ENCODE measurements around the gene SH3D21. TPM values are rescaled to one million over a fixed set of nuclear protein-coding genes. Genes with fewer than 3 reads are reported as not detected.

Gene SH3D21
- 0.40 and 0.64 TPM in 2 replicates for total RNA-seq

GRCh38 chr1:36306210-36306901 is at the start of gene SH3D21:
Gene SH3D21 (plus strand): TSS chr1:36306368. CDS start chr1:36306421, 53 bp downstream.

GRCh38 chr1:36323636-36324352 is 17.6 kb downstream of the SH3D21 start, which contains the start of gene EVA1B:
Gene EVA1B (minus strand): TSS chr1:36323645. CDS start chr1:36323037, 608 bp downstream.

Other genes with a start within 250 kb of the SH3D21 start
- gene TEKT2, start 222.3 kb upstream of the SH3D21 start, total RNA-seq: 0.07 and 0.30 TPM in 2 replicates
- 84.1 and 88.7 TPM in 2 replicates for gene ADPRS, start 217.5 kb upstream of the SH3D21 start, total RNA-seq
- gene COL8A2, start 181.1 kb upstream of the SH3D21 start, total RNA-seq: 1.1 and 1.7 TPM in 2 replicates
- 124 and 150 TPM in 2 replicates for gene TRAPPC3, start 156.9 kb upstream of the SH3D21 start, total RNA-seq
- 192 and 213 TPM in 2 replicates for gene MAP7D1, start 150.2 kb upstream of the SH3D21 start, total RNA-seq
- gene THRAP3, start 81.9 kb upstream of the SH3D21 start, total RNA-seq: 84.9 and 89.9 TPM in 2 replicates
- 88.7 and 88.9 TPM in 2 replicates for gene EVA1B, start 17.3 kb downstream of the SH3D21 start, total RNA-seq
- gene STK40, start 79.6 kb downstream of the SH3D21 start, total RNA-seq: 24.8 and 31.7 TPM in 2 replicates
- 41.6 and 42.5 TPM in 2 replicates for gene LSM10, start 91.5 kb downstream of the SH3D21 start, total RNA-seq
- 4.5 and 8.4 TPM in 2 replicates for gene OSCP1, start 144.1 kb downstream of the SH3D21 start, total RNA-seq
- 96.5 and 120 TPM in 2 replicates for gene MRPS15, start 158.0 kb downstream of the SH3D21 start, total RNA-seq
- not detected in 2 replicates for gene CSF3R, start 176.5 kb downstream of the SH3D21 start, total RNA-seq

Measured in mammary microvascular endothelial cell (primary cell).